OCI-LY3 (cell line): ENCODE data around the gene CPA3.

Source experiments
- H2AFZ ChIP-seq: fragments of 200-600, 300-600 bp; shearing (Covaris generic); 2 replicates; pipeline ENCODE4 v1.6.0; 2014; ENCODE audit warnings: antibody characterized with exemption, low read depth, low read length
- H3K27ac ChIP-seq: fragments of 200-600, 300-600 bp; sonication (generic); 2 replicates; pipeline ENCODE4 v1.5.1; 2014; ENCODE audit warnings: mild to moderate bottlenecking, low read length, moderate library complexity, mixed read lengths
- H3K27me3 ChIP-seq: fragments of 200-600, 300-600 bp; sonication (generic); 2 replicates; pipeline ENCODE4 v1.6.1; 2014; ENCODE audit warnings: low read depth, low read length, mixed read lengths
- H3K36me3 ChIP-seq: fragments of 200-600, 300-600 bp; sonication (generic); replicated peaks from 2 replicates; pipeline ENCODE3; 2014; ENCODE audit warnings: low read depth, low read length, mixed read lengths
- H3K4me1 ChIP-seq: fragments of 300-600, 200-600 bp; sonication (generic); 2 replicates; pipeline ENCODE4 v1.6.1; 2014; ENCODE audit warnings: low read length, mixed read lengths
- H3K4me2 ChIP-seq: fragments of 200-600, 300-600 bp; sonication (generic); 2 replicates; pipeline ENCODE4 v1.6.1; 2014; ENCODE audit warnings: low read length, mixed read lengths
- H3K4me3 ChIP-seq: fragments of 300-600, 200-600 bp; sonication (generic); 2 replicates; pipeline ENCODE4 v1.5.1; 2014; ENCODE audit warnings: antibody characterized with exemption, mild to moderate bottlenecking, low read length, moderate library complexity
- H3K79me2 ChIP-seq: fragments of 300-600, 200-600 bp; shearing (Covaris generic); 2 replicates; pipeline ENCODE4 v1.6.1; 2014; ENCODE audit warnings: mild to moderate bottlenecking, low read length, mixed read lengths
- H3K9ac ChIP-seq: fragments of 300-600, 200-600 bp; shearing (Covaris generic); 2 replicates; pipeline ENCODE4 v1.6.0; 2014; ENCODE audit warnings: mild to moderate bottlenecking, low read length, moderate library complexity
- H3K9me3 ChIP-seq: fragments of 200-600, 300-600 bp; shearing (Covaris generic); 2 replicates; pipeline ENCODE4 v1.6.1; 2014; ENCODE audit warnings: low read length, mixed read lengths; ENCODE audit not compliant: insufficient read depth
- H4K20me1 ChIP-seq: fragments of 200-600, 300-600 bp; sonication (generic); 2 replicates; pipeline ENCODE4 v1.6.1; 2016; ENCODE audit warnings: low read length, mixed read lengths; ENCODE audit not compliant: insufficient read depth
- CTCF ChIP-seq: fragments of 200-600, 300-600 bp; sonication (generic); IDR thresholded peaks from 2 replicates; pipeline ENCODE4 v1.5.1; 2014; ENCODE audit warnings: antibody characterized with exemption, low read length, low read depth
- EZH2phosphoT487 ChIP-seq: fragments of 200-600 bp; shearing (Covaris generic); IDR thresholded peaks from 2 replicates; pipeline ENCODE4 v1.6.1; 2018; ENCODE audit warnings: antibody characterized with exemption, mixed run types, low read depth

CPA3 gene

DNA sequence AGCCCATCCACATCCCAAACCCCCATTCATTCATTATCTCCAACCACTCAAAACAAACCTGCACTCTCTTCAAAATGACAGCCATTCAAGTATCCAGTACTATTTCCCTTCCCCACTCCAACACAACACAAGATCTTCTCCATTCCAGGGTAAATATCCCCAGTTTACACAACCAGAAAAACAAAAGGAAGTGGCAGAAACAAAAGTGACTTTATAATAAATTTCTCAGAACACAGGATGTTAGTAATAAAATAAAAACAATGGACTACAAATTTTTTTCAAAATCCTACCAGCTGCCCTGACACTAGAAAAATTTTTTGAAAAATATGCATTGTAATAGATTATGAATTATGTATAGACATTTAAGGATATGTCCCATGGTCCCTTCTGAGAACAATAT is 14.2 kb downstream of the CPA3 start:
- Histone ChIP-seq H3K79me2 (no peaks in the 10 kb centered on the region), H3K9ac (no peak overlapping the region), H3K27me3 (no peaks in the 10 kb centered on the region), H3K36me3 (no peaks in the 10 kb centered on the region), H3K9me3 (no peaks in the 10 kb centered on the region), H3K4me3 (no peak overlapping the region), H2AFZ (no peak overlapping the region), H3K4me1 (no peaks in the 10 kb centered on the region), H4K20me1 (no peaks in the 10 kb centered on the region), H3K27ac (no peak overlapping the region), H3K4me2 (no peak overlapping the region)
- TF ChIP-seq EZH2phosphoT487 (no peak), CTCF (no peak)

DNA sequence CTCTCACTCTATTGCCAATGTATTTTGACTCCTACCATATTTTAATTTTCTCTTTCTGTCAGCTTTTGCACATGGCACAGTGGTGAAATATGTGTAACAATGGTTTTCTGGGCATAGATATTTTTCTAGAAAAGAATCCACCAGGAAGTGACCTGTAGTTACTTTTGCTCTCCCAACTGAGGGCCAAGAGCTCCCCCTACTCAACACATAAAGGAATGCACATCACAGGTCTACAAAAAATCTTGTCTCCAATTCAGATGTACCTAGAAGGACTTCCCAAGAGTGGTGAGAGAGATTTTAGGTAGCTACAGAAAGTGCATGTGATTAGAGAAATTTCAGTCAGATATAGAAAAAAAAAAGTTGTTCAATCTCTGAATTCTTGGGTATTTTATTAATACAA is 15.6 kb downstream of the CPA3 start:
- Histone ChIP-seq H3K27me3 (no peaks in the 10 kb centered on the region), H3K9me3 (no peaks in the 10 kb centered on the region), H3K36me3 (no peaks in the 10 kb centered on the region), H3K9ac (no peak overlapping the region), H3K27ac (no peak overlapping the region), H2AFZ (no peak overlapping the region), H3K4me2 (no peak overlapping the region), H3K4me3 (no peak overlapping the region), H4K20me1 (no peaks in the 10 kb centered on the region), H3K79me2 (no peaks in the 10 kb centered on the region), H3K4me1 (no peaks in the 10 kb centered on the region)
- TF ChIP-seq CTCF, result peak; percentile 43
- no peak for TF ChIP-seq EZH2phosphoT487

DNA sequence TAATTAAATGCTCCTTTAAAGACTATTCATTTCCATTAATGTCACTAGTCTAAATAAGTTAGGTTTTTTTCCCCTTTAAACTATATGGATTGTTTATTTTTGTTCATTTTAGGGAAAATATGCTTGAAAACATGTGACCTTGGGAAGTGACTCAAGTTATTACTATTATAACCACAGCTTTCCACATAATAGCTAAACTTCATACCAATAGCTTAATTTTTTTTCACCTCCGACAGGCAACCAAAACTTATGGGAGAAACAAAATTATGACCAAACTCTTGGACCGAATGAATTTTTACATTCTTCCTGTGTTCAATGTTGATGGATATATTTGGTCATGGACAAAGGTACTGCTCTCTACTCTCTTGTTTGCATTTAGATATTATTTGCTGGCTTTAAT is 16.2 kb downstream of the CPA3 start:
- Histone ChIP-seq H3K9ac (no peak overlapping the region), H3K4me1 (no peaks in the 10 kb centered on the region), H3K27me3 (no peaks in the 10 kb centered on the region), H4K20me1 (no peaks in the 10 kb centered on the region), H2AFZ (no peak overlapping the region), H3K9me3 (no peaks in the 10 kb centered on the region), H3K36me3 (no peaks in the 10 kb centered on the region), H3K4me3 (no peak overlapping the region), H3K4me2 (no peak overlapping the region), H3K79me2 (no peaks in the 10 kb centered on the region), H3K27ac (no peak overlapping the region)
- no peak for TF ChIP-seq EZH2phosphoT487
- no peak for TF ChIP-seq CTCF

DNA sequence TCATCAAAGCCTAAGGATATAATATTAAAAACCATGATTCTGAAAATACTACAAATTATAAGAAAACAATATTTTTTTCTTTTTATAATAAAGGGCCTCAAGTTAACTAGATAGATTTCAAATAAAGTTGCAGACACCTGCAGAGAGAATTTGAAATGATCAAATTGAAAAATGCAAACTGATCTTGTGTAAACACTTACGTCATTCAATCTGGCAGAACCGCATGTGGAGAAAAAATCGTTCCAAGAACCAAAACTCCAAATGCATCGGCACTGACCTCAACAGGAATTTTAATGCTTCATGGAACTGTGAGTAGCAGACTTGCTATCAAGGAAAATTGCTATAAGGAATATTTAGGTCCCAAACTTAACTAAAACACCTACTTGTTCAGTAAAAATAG is 17.2 kb downstream of the CPA3 start:
- Histone ChIP-seq H3K4me3 (no peak overlapping the region), H3K4me2 (no peak overlapping the region), H3K79me2 (no peaks in the 10 kb centered on the region), H3K27me3 (no peaks in the 10 kb centered on the region), H3K9ac (no peak overlapping the region), H4K20me1 (no peaks in the 10 kb centered on the region), H3K27ac (no peak overlapping the region), H3K36me3 (no peaks in the 10 kb centered on the region), H2AFZ (no peak overlapping the region), H3K9me3 (no peaks in the 10 kb centered on the region), H3K4me1 (no peaks in the 10 kb centered on the region)
- TF ChIP-seq CTCF (no peak), EZH2phosphoT487 (no peak)
